ENCODE results near the gene OR2B2.

The OR2B2 gene

GRCh38 chr6:27893059-27893835 is 18.9 kb downstream of the OR2B2 start:
- peak; percentile 81 for DNase-seq

GRCh38 chr6:27892649-27893058 is 19.5 kb downstream of the OR2B2 start:
- DNase-seq, result no peak

GRCh38 chr6:27891320-27891875 is 20.8 kb downstream of the OR2B2 start:
- DNase-seq, result no peak

GRCh38 chr6:27890445-27891319 is 21.5 kb downstream of the OR2B2 start:
- DNase-seq, result peak; percentile 69

GRCh38 chr6:27889628-27890444 is 22.4 kb downstream of the OR2B2 start:
- DNase-seq, result no peak

GRCh38 chr6:27889275-27889627 is 22.9 kb downstream of the OR2B2 start:
- no peak for DNase-seq

- DNase-seq, result no peak
Measured at GRCh38 chr6:27888566-27888965, 23.6 kb downstream of the OR2B2 start.

GRCh38 chr6:27886073-27886472 is 26.1 kb downstream of the OR2B2 start:
- DNase-seq, result no peak

GRCh38 chr6:27883136-27883535 is 29.1 kb downstream of the OR2B2 start:
- no peak for DNase-seq

GRCh38 chr6:27882624-27883023 is 29.6 kb downstream of the OR2B2 start:
- no peak for DNase-seq

GRCh38 chr6:27879837-27880236 is 32.4 kb downstream of the OR2B2 start:
- DNase-seq, result no peak

- DNase-seq, result no peak
Measured at GRCh38 chr6:27874016-27874415, 38.2 kb downstream of the OR2B2 start.

- DNase-seq, result peak; percentile 60
Measured at GRCh38 chr6:27873021-27873940, 38.9 kb downstream of the OR2B2 start.

- DNase-seq, result peak; percentile 22
Measured at GRCh38 chr6:27872642-27873020, 39.6 kb downstream of the OR2B2 start.

GRCh38 chr6:27871924-27872638 is 40.1 kb downstream of the OR2B2 start:
- peak; percentile 70 for DNase-seq

- DNase-seq, result no peak
Measured at GRCh38 chr6:27870291-27870870, 41.8 kb downstream of the OR2B2 start.

- DNase-seq, result no peak
Measured at GRCh38 chr6:27868311-27868710, 43.9 kb downstream of the OR2B2 start.

GRCh38 chr6:27867945-27868300 is 44.3 kb downstream of the OR2B2 start:
- no peak for DNase-seq

- DNase-seq, result peak; percentile 54
Measured at GRCh38 chr6:27867051-27867944, 44.9 kb downstream of the OR2B2 start.

Measured in activated naive CD4-positive, alpha-beta T cell treated with Interleukin-2 at 50 U/mL for 16 hours (primary cell).